Measurements from ENCODE around the gene UBE2D4. TPM values are rescaled to one million over a fixed set of nuclear protein-coding genes. Genes with fewer than 3 reads are reported as not detected.

Gene UBE2D4
- polyA plus RNA-seq, 1 experiment, result 18.6 TPM

- Histone ChIP-seq H3K4me3 (ENCODE audit: low read depth, low read length) (no peak overlapping the region), H3K27me3 (ENCODE audit: control insufficient read depth, insufficient read depth, low read length) (no peaks in the 10 kb centered on the region), H3K9me3 (ENCODE audit: control insufficient read depth, insufficient read depth, low read length) (no peaks in the 10 kb centered on the region; the same call in 1 of the 2 replicates), H3K27ac (ENCODE audit: low read depth, low read length) (peak overlapping the region; percentile 54)
- ChIA-PET POLR2A (no interaction called here), CTCF (interaction anchor here (1.1 kb wide), 1 partner anchor 9 kb away, joined by 3 read pairs; no protein-coding TSS in a partner anchor)
- DNase-seq (ENCODE audit: low read depth, low spot score), result peak; percentile 44
- TF ChIP-seq, protein P1, sequence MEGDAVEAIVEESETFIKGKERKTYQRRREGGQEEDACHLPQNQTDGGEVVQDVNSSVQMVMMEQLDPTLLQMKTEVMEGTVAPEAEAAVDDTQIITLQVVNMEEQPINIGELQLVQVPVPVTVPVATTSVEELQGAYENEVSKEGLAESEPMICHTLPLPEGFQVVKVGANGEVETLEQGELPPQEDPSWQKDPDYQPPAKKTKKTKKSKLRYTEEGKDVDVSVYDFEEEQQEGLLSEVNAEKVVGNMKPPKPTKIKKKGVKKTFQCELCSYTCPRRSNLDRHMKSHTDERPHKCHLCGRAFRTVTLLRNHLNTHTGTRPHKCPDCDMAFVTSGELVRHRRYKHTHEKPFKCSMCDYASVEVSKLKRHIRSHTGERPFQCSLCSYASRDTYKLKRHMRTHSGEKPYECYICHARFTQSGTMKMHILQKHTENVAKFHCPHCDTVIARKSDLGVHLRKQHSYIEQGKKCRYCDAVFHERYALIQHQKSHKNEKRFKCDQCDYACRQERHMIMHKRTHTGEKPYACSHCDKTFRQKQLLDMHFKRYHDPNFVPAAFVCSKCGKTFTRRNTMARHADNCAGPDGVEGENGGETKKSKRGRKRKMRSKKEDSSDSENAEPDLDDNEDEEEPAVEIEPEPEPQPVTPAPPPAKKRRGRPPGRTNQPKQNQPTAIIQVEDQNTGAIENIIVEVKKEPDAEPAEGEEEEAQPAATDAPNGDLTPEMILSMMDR (IDR thresholded peaks at IDR 0.05; ENCODE audit: low read depth, low read length), result no peak
These were observed 46.8 kb upstream of the UBE2D4 start for GRCh38 chr7:43879477-43879876.

- ChIA-PET POLR2A (no interaction called here), CTCF (interaction anchor here (0.6 kb wide), 1 partner anchor 940 kb away, joined by 3 read pairs; no protein-coding TSS in a partner anchor)
- Histone ChIP-seq H3K4me3 (ENCODE audit: low read depth, low read length) (no peak overlapping the region), H3K9me3 (ENCODE audit: control insufficient read depth, insufficient read depth, low read length) (no peaks in the 10 kb centered on the region; the same call in 1 of the 2 replicates), H3K27ac (ENCODE audit: low read depth, low read length) (peak overlapping the region; percentile 78), H3K27me3 (ENCODE audit: control insufficient read depth, insufficient read depth, low read length) (no peaks in the 10 kb centered on the region)
- TF ChIP-seq, protein P1 (IDR thresholded peaks at IDR 0.05; ENCODE audit: low read depth, low read length), result no peak
- no peak for DNase-seq (ENCODE audit: low read depth, low spot score)
These were observed 45.6 kb upstream of the UBE2D4 start for GRCh38 chr7:43880596-43880995.

GRCh38 chr7:43884209-43884608, 42.0 kb upstream of the UBE2D4 start:
- ChIA-PET CTCF (no interaction called here), POLR2A (interaction anchor here (1.0 kb wide), 1 partner anchor 15 kb away, joined by 4 read pairs; the partner anchor contains the start of gene MRPS24)
- Histone ChIP-seq H3K4me3 (ENCODE audit: low read depth, low read length) (no peak overlapping the region), H3K9me3 (ENCODE audit: control insufficient read depth, insufficient read depth, low read length) (no peaks in the 10 kb centered on the region), H3K27ac (ENCODE audit: low read depth, low read length) (no peak overlapping the region), H3K27me3 (ENCODE audit: control insufficient read depth, insufficient read depth, low read length) (no peaks in the 10 kb centered on the region)
- DNase-seq (ENCODE audit: low read depth, low spot score), result no peak
- TF ChIP-seq, protein P1 (IDR thresholded peaks at IDR 0.05; ENCODE audit: low read depth, low read length), result no peak

- ChIA-PET POLR2A (interaction anchor here (1.0 kb wide), 1 partner anchor 15 kb away, joined by 4 read pairs; the partner anchor contains the start of gene MRPS24), CTCF (no interaction called here)
These were observed 41.6 kb upstream of the UBE2D4 start for GRCh38 chr7:43884617-43885016.

More at GRCh38 chr7:43884617-43885016, 41.6 kb upstream of the UBE2D4 start:
- TF ChIP-seq, protein P1 (IDR thresholded peaks at IDR 0.05; ENCODE audit: low read depth, low read length), result no peak
- Histone ChIP-seq H3K4me3 (ENCODE audit: low read depth, low read length) (no peak overlapping the region), H3K9me3 (ENCODE audit: control insufficient read depth, insufficient read depth, low read length) (no peaks in the 10 kb centered on the region), H3K27me3 (ENCODE audit: control insufficient read depth, insufficient read depth, low read length) (no peaks in the 10 kb centered on the region), H3K27ac (ENCODE audit: low read depth, low read length) (no peak overlapping the region)
- no peak for DNase-seq (ENCODE audit: low read depth, low spot score)
